Endothelial cell of umbilical vein (primary cell): ENCODE measurements around the gene RILPL2. TPM values are rescaled to one million over a fixed set of nuclear protein-coding genes. Genes with fewer than 3 reads are reported as not detected.

Source experiments
- BruUV-seq: library from RNA; stranded (reverse); fragments of 400-500 nt; replicated peaks from 2 replicates; lab custom pipeline; 2021; lab: Mats Ljungman, UMichigan
- CTCF ChIA-PET: fragments of 300-600, 350-600 bp; sonication (Branson Sonifier 250); formaldehyde crosslinking; loops from one replicate; lab custom pipeline; 2021; ENCODE audit warnings: antibody characterized with exemption, inconsistent platforms; lab: Charles Lee
- POLR2A ChIA-PET: fragments of 300-600, 350-600 bp; sonication (Branson Sonifier 250); formaldehyde crosslinking; loops from one replicate; lab custom pipeline; 2021; ENCODE audit warnings: antibody characterized with exemption, inconsistent platforms; lab: Charles Lee
- DNase-seq: peaks from one replicate; pipeline ENCODE4 v3.0.0-alpha.2; 2011; ENCODE audit warnings: low read depth, low spot score
- FAIRE-seq: peaks from 2 replicates; lab custom pipeline; 2011; peaks lifted over from hg19 to GRCh38; lab: Jason Lieb, UNC
- H2AFZ ChIP-seq: 2 replicates; pipeline ENCODE4 v1.6.0; 2012; ENCODE audit warnings: low read depth, low read length, control low read depth, inconsistent platforms
- H3K27ac ChIP-seq: 2 replicates; pipeline ENCODE4 v1.5.1; 2011; ENCODE audit warnings: low read depth, mild to moderate bottlenecking, control low read depth, low read length, moderate library complexity; ENCODE audit not compliant: insufficient read depth
- H3K27me3 ChIP-seq, 2 experiments: 2 replicates each; pipeline versions ENCODE4 v1.6.0 to v1.6.1; 2011; ENCODE audit warnings: low read length in 2 of 2, mixed read lengths in 1 of 2; ENCODE audit not compliant: control insufficient read depth in 2 of 2, insufficient read depth in 2 of 2
- H3K36me3 ChIP-seq, 2 experiments: 2 replicates in 1 of 2; 3 replicates in 1 of 2; pipeline ENCODE4 v1.5.1; 2011; ENCODE audit warnings: low read length in 2 of 2, mild to moderate bottlenecking in 1 of 2, moderate library complexity in 1 of 2; ENCODE audit not compliant: control insufficient read depth in 2 of 2, insufficient read depth in 2 of 2; ENCODE audit errors: extremely low read depth in 1 of 2
- H3K4me1 ChIP-seq: 3 replicates; pipeline ENCODE4 v1.5.1; 2011; ENCODE audit warnings: mild to moderate bottlenecking, low read length; ENCODE audit not compliant: control insufficient read depth, insufficient read depth; ENCODE audit errors: extremely low read depth
- H3K4me2 ChIP-seq: 2 replicates; pipeline ENCODE4 v1.6.1; 2011; ENCODE audit warnings: low read length, control low read depth, mixed read lengths; ENCODE audit not compliant: insufficient read depth
- H3K4me3 ChIP-seq, 3 experiments: fragments of 200-600 bp in 1 of 3; sonication (generic), shearing (Covaris generic) in 1 of 3; replicated peaks in 1 of 3; 2 replicates each; pipeline ENCODE4 v1.5.1; 2011 to 2016; ENCODE audit warnings: control low read depth in 3 of 3, low read length in 3 of 3, mild to moderate bottlenecking in 2 of 3, inconsistent platforms in 1 of 3, low read depth in 1 of 3, moderate library complexity in 1 of 3; ENCODE audit not compliant: insufficient read depth in 1 of 3
- H3K79me2 ChIP-seq: 2 replicates; pipeline ENCODE4 v1.6.0; 2012; ENCODE audit warnings: low read length, inconsistent platforms; ENCODE audit not compliant: control insufficient read depth, insufficient read depth
- H3K9ac ChIP-seq: replicated peaks from 2 replicates; pipeline ENCODE3; 2011; ENCODE audit warnings: low read length, control low read depth; ENCODE audit not compliant: insufficient read depth; ENCODE audit errors: extremely low read depth
- H3K9me1 ChIP-seq: replicated peaks from 3 replicates; pipeline ENCODE4 v1.6.0; 2011; ENCODE audit warnings: mild to moderate bottlenecking, low read length; ENCODE audit not compliant: control insufficient read depth, insufficient read depth; ENCODE audit errors: extremely low read depth
- H3K9me3 ChIP-seq: replicated peaks from 2 replicates; pipeline ENCODE4 v1.5.1; 2012; ENCODE audit warnings: low read length, inconsistent platforms; ENCODE audit not compliant: control insufficient read depth, insufficient read depth
- H4K20me1 ChIP-seq: replicated peaks from 2 replicates; pipeline ENCODE3; 2011; ENCODE audit warnings: mild to moderate bottlenecking, low read length; ENCODE audit not compliant: control insufficient read depth, insufficient read depth; ENCODE audit errors: extremely low read depth
- CTCF ChIP-seq, 2 donors: IDR thresholded peaks; 1 replicate in 1 of 2; 2 replicates in 1 of 2; pipeline ENCODE4 v1.5.1; 2011; ENCODE audit warnings: low read length in 2 of 2, mild to moderate bottlenecking in 2 of 2, moderate library complexity in 2 of 2, control low read depth in 1 of 2, inconsistent platforms in 1 of 2, low read depth in 1 of 2; ENCODE audit not compliant: insufficient read depth in 1 of 2; ENCODE audit errors: extremely low read depth in 1 of 2
- EZH2 ChIP-seq: IDR thresholded peaks from 2 replicates; pipeline ENCODE4 v1.6.1; 2012; ENCODE audit warnings: borderline replicate concordance, low read depth, mild to moderate bottlenecking, moderate library complexity, low read length, inconsistent platforms; ENCODE audit not compliant: severe bottlenecking
- FOS ChIP-seq: IDR thresholded peaks from 2 replicates; pipeline ENCODE4 v1.6.1; 2011; ENCODE audit warnings: mild to moderate bottlenecking, low read length, moderate library complexity, borderline replicate concordance; ENCODE audit not compliant: insufficient read depth
- GATA2 ChIP-seq: IDR thresholded peaks from 2 replicates; pipeline ENCODE4 v1.7.0; 2011; ENCODE audit warnings: low read depth, mild to moderate bottlenecking, moderate library complexity, mixed read lengths, low read length; ENCODE audit not compliant: insufficient read length, insufficient read depth
- JUN ChIP-seq: IDR thresholded peaks from 2 replicates; pipeline ENCODE4 v1.6.1; 2011; ENCODE audit warnings: borderline replicate concordance, low read depth; ENCODE audit not compliant: insufficient read length, insufficient read depth
- MAX ChIP-seq: IDR thresholded peaks from 2 replicates; pipeline ENCODE4 v1.6.1; 2011; ENCODE audit not compliant: insufficient read depth, insufficient read length
- MYC ChIP-seq: IDR thresholded peaks from one replicate; pipeline ENCODE4 v1.6.1; 2011; ENCODE audit warnings: mild to moderate bottlenecking, low read depth, low read length
- POLR2A ChIP-seq: IDR thresholded peaks from 2 replicates; pipeline ENCODE4 v1.6.1; 2012; ENCODE audit warnings: low read depth, mild to moderate bottlenecking, control low read depth, low read length
- POLR2AphosphoS5 ChIP-seq: IDR thresholded peaks from 2 replicates; pipeline ENCODE4 v1.6.1; 2012; ENCODE audit warnings: low read depth, mild to moderate bottlenecking, control low read depth, low read length, moderate library complexity; ENCODE audit not compliant: insufficient read depth
- dilution Hi-C: fragments of 300-500 bp; cut with MboI; formaldehyde crosslinking; loops from one replicate; pipeline ENCODE4 v1.15.0; 2019; ENCODE audit warnings: low sequenced_read_pairs; ENCODE audit not compliant: extremely low pct_ligation_motif_present
- intact Hi-C: fragments of 100-400 bp; cut with micrococcal nuclease; formaldehyde crosslinking; loops from one replicate; pipeline ENCODE4 v1.10.0; 2022
- polyA plus RNA-seq, 4 experiments: library from polyadenylated mRNA; depleted of rRNA in 3 of 4; stranded (reverse) in 3 of 4; unstranded in 1 of 4; fragments of >200 nt; gene quantifications; 2 replicates each; pipeline versions ENCODE4 v1.2.1 to v1.2.3, GENCODE V29; 2011 to 2012; ENCODE audit warnings: missing spikeins in 1 of 4
- total RNA-seq: library from RNA; stranded (reverse); gene quantifications from 2 replicates; pipeline ENCODE4 v1.2.3, GENCODE V29; 2021

Gene RILPL2
- total and polyA plus RNA-seq, 2 donors (not counting 3 experiments of a cell fraction or from before 2014, with no cell fraction given), result 3.3 to 4.6 TPM

- Histone ChIP-seq H3K36me3 (peaks cover 4 to 13% of the 10 kb centered on the region in 2 experiments), H3K4me3 (no peak overlapping the region), H3K9me1 (no peaks in the 10 kb centered on the region), H3K27me3 (no peaks in the 10 kb centered on the region), H3K9ac (no peak overlapping the region), H3K9me3 (no peaks in the 10 kb centered on the region), H3K27ac (no peak overlapping the region), H3K79me2 (no peaks in the 10 kb centered on the region), H3K4me2 (no peak overlapping the region), H3K4me1 (peaks cover 13% of the 10 kb centered on the region), H2AFZ (no peak overlapping the region), H4K20me1 (no peaks in the 10 kb centered on the region)
- ChIA-PET CTCF (no interaction called here), POLR2A (no interaction called here)
- intact Hi-C loops (loop anchor here (5.0 kb wide), 1 partner anchor 37 kb away; the partner anchor contains the start of gene RILPL2), dilution Hi-C loops (no loop called here)
- DNase-seq, result no peak
- TF ChIP-seq EZH2 (no peak), POLR2AphosphoS5 (no peak), FOS (no peak), MAX (no peak), MYC (no peak), POLR2A (no peak), JUN (no peak), CTCF (IDR thresholded peaks at IDR 0.05; ENCODE audit: extremely low read depth in 1 of 2, insufficient read depth in 1 of 2, low read depth in 1 of 2, low read length in 2 of 2) (no peak), GATA2 (no peak)
- FAIRE-seq, result no peak
- no TSS peak for BruUV-seq
Observed at GRCh38 chr12:123474485-123475245, 38.2 kb upstream of the RILPL2 start.
